HG03521 (cell line): ENCODE data around the gene OGFR.

ENCODE experiments used
- ATAC-seq: cut with Tn5 transposase; IDR thresholded peaks from one replicate; pipeline ENCODE4 v1.9.1; 2021; ENCODE audit warnings: mild to moderate bottlenecking, moderate library complexity; ENCODE audit not compliant: unreplicated experiment

The OGFR gene

DNA sequence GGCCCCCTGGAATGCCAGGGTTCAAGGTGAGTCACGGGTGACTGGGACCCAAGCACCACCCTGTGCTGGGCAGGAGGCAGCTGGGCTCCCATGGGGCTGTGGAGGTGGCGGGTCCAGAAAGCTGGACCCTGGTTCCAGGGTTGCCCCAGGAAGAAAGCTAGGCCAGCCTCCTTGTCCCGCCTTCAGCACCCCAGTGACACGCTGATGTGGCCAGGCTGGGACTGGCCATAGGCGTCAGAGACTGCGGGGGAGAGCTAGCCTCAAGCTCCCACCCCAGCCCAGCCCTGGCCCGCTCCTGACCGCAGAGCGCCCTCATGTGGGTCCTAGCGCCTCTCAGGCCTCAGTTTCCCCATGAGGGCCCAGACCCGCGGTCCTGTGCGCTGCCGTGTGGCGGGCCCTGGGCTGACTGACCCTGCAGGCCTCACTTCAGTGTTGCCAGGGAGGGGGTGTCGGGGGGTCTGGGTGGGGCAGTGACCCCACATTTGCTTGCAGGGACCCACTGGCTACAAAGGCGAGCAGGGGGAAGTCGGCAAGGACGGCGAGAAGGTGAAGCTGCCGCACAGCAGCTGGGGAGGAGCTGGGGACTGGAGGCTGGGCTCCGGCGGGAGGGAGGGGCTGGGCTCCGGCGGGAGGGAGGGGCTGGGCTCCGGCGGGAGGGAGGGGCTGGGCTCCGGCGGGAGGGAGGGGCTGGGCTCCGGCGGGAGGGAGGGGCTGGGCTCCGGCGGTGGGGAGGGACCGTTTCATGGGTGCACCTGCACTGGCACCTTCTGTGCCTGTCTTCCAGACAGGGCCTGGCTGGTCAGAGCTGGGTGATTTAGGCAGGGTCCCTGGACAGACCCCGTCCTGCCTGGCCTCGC, 20.1 kb downstream of the OGFR start:
- no peak for ATAC-seq

DNA sequence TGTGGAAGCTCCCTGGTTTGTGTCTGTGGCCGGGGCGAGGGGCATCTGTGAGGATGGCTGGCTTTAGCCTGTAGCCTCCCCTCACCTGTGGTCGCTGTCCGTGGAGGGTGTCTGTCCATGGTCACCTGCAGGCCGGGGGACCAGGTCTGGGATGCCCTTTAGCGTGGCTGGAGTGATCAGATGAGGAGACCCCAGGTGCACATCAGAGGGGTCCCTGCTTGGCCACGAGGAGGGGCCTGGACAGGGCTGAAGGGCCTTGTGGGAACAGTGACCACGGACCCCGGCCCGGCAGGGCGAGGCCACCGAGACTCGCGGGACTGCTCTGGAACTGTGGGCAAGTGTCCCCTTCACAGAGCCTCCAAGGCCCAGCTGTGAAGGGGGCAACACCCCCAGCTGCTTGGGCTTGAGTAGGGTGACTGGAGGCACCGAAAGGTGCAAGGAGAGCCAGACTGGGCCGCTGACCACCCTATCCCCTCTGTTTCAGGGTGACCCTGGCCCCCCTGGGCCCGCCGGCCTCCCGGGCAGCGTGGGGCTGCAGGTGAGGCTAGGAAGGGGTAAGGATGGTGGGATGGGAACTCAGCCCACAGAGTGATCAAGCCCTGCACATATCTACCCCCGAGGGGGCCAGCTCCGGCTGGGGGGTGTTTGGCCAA, 20.8 kb downstream of the OGFR start:
- no peak for ATAC-seq

DNA sequence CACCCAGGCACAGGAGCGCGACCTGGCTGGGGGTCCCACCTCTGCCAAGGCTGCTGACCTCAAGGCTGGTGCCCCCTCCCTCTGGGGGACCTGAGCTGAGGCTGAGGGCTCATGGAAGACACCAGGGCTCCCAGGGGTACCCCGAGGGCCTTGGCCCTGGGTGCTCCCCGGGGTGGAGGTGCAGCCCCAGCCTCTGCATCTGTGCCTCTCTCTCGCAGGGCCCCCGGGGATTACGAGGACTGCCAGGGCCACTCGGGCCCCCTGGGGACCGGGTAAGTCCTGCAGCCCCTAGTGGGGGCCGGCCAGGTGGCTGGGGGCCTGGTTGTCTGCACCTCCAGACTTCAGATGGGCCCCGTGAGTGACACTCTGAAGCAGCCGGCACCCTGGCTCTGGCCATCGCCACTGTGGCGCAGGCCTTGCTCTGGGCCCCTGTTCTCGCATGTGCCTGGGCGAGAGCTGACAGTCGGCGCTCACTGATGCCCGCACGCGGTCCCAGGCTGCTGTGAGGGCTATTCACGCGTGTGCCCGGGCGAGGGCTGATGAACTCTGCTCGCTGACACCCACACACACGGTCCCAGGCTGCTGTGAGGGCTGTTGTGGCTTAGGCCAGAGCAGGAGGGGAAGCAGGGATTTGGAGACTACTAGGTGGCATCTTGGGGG, 21.5 kb downstream of the OGFR start:
- no peak for ATAC-seq

DNA sequence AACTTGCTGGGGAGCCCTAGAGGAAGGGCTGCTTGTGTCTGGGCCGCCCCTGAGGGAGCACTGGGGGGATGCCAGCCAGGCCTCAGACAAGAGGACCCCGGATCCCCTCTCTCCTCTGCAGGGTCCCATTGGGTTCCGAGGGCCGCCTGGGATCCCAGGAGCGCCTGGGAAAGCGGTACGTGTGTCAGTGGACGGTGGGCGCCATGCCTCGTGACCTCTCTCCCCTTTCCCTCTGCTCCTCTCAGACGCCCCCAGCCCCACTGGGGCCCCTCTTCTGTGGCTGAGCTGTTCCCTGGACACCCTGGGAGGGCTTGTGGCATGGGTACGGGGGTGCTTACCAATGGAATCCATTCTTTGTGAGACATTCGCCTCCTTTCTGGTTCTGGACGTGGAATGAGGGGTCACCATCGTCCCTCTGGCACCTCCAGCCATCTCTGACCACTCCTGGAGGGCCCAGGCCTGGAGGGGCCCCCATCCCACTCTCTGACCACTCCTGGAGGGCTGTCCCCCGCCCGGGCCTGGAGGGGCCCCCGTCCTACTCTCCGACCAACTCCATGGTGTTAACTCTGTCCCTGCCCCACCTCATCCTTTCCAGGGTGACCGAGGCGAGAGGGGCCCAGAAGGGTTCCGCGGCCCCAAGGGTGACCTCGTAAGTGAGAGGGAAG, 22.1 kb downstream of the OGFR start:
- ATAC-seq, result no peak

DNA sequence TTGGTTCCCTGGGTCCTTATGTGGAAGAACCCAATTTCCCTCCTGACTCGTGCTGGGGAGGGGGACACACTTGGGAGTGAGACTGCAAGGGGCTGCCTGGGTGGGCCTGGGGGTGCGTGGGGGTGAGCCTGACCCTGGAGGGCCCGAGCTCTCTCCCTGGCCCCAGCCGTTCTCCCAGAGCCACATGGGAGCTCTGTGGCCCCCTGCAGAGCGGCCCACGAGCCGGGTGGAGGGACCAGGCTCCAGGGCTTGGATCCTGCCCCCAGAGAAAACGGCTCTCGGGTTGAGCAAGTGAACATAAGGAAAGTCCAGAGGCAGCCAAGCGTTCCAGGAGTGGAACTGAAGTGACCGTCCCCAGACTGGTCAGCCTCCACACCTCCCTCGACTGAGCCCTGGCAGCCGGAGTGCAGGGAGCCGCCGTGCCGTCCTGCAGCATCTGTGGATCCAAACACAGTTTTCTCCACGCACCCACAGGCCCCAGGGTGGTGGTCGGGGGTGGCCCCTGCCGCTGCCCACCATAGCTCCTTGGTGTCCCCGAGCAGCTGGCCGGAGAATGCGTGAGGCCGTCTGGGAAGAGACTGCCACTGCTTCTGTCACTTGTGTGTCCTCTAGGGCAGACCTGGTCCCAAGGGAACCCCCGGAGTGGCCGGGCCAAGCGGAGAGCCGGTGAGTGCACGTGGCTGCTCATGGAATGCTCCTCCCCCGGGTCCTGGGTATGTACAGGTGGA, 22.8 kb downstream of the OGFR start:
- ATAC-seq, result no peak

DNA sequence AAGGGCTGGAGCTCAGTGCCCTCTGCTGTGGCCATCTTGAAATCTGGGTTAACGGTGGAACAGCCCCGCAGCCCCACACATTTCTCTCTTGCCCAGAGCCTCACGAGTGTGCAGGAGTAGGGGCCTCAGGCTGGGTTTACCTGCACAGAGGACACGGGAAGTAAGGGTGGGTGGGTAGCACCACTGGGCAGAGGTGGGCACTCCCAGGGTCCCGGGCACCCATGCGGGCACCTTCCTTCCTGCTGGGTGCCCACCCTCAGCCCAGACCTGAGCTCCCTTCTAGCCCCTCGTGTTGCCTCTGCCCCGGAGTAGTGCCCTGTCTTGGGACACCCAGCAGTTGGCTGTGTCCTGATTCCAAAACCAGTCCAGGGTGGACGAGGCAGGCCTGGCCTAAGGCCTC, 23.4 kb downstream of the OGFR start:
- ATAC-seq, result no peak

DNA sequence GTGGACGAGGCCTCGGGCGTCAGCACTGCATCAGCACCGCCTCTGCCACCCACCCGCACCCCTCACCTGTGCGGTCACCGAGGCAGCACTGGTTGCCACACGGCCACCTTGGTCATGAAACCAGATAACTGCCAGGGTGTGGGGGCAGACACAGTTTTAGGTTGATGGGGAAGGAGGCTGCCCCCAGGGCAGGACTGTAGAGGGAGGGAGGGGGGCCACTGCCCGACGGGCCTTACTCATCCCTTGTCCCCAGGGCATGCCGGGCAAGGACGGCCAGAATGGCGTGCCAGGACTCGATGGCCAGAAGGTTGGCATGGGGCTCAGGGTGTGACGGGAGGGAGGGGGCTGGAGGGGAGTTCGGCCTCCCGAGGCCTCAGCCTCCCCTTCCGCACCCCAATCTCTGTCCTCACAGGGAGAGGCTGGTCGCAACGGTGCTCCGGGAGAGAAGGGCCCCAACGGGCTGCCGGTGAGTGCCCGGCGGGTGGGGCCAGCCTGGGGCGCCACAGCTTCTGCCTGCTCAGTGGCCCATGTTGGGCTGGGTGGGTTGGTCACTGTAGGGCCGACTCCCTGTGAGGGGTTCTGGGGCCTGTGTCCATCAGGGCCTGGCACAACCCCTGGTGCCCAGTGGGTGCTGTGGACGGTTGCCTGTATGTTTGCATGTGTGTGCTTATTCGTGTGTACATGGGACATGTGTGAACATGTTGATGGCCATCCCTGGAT, 24.0 kb downstream of the OGFR start:
- ATAC-seq, result no peak

DNA sequence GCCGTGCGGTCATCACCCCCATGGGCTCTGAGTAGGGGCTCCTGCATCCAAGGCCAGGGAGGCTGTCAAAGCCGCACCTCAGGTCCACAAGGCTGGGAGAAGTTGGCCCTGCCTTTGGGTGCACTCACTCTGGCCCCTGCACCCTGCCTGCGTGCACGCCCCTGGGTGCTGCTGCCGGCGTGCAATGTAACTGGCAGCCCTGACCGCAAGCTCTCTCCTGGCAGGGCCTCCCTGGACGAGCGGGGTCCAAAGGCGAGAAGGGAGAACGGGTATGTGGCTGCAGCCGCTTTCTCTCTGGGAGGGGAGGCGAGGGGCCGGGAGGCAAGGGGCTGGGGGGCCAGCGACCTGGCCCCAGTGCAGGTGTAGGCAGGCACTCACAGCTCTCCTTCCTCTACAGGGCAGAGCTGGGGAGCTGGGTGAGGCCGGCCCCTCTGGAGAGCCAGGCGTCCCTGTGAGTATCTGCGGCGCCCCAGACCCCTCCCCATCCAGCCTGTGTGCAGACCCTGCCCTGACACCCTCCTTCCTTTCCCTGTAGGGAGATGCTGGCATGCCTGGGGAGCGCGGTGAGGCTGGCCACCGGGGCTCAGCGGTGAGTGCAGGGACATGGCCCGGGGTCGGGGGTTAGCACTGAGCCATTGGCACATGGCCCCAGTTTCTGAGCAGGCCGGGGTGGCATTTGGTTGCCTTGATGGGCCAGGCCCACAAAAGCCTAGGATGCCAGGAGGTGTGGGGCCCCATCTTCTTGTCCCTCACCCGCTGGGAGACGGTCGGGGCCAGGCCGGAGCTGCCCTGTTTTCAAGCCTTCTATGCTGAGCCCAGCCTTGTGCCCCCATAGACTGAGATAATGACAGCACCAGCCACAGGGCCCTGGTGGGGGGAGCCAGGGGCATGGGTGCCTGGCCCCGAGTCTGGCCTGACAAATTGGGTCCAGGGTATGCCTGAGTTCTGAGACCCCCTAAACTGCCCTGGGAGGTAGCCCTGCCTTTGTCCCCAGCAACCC, 24.9 kb downstream of the OGFR start:
- no peak for ATAC-seq

DNA sequence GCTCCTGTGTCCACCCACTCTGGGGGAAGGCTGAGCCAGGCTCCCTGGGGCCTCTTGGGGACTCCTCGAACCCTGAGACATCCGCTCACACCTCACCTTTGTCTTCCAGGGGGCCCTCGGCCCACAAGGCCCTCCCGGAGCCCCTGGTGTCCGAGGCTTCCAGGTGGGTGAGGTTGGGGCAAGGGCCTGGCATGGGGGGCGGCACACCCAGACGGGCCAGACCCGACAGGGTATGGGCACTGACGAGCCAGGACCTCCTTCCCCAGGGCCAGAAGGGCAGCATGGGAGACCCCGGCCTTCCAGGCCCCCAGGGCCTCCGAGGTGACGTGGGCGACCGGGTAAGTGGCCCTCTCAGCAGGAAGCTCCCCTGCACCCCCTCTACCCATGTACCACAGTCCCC, 25.6 kb downstream of the OGFR start:
- no peak for ATAC-seq

DNA sequence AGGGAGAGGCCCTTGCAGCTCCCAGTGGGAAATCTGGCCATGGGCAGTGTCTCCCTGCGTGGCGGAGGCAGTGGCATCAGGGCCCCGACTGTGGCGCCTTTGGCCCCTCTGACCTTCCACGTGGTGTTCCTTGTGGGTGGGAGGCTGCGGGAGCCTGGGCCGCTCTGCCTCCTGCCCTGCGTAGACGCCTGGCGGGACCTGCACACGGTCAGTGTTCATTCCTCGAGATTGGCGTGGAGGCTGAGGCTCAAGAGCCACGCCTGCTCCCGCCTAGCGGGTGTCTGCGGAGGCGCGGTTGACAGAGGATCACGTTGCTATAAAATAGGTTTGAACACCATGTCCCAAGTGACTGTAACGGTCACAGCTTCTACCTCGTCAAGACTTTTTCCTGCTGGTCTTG, 26.2 kb downstream of the OGFR start:
- ATAC-seq, result no peak

DNA sequence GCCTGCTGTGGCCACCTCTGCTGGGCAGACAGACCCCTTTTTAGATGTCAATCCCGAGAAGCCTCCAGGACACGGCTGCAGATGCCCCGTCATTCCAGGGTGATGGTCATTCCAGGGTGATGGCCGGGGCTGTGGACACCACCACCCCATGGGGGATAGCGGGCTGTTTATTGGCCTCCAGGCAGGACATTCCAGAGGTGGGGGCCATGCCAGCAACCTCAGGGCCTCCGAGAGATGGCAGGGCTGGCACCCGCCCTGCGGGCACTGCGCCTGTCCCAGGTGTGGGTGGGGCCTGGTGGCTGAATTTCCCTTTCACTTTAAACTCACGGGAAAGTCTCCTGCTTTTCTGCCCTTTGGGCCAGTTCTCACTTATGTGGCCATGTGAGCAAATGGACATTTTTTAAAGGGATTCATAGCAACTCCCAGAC, 26.7 kb downstream of the OGFR start:
- no peak for ATAC-seq

DNA sequence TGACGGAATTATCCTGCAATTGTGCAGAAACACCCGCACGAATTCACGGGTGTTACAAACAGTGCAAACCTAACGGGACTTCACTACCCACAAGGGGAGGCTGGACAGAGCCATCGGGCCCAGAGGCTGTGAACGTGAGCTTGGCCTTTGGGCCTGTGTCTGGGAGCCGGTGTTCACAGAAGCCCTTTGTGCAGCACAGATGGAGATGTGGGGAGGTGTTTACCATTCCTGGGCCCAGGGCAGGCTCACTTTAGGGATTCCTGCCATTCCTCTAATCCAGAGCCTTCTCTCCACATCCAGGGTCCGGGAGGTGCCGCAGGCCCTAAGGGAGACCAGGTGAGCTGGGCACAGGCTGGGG, 27.2 kb downstream of the OGFR start:
- no peak for ATAC-seq

DNA sequence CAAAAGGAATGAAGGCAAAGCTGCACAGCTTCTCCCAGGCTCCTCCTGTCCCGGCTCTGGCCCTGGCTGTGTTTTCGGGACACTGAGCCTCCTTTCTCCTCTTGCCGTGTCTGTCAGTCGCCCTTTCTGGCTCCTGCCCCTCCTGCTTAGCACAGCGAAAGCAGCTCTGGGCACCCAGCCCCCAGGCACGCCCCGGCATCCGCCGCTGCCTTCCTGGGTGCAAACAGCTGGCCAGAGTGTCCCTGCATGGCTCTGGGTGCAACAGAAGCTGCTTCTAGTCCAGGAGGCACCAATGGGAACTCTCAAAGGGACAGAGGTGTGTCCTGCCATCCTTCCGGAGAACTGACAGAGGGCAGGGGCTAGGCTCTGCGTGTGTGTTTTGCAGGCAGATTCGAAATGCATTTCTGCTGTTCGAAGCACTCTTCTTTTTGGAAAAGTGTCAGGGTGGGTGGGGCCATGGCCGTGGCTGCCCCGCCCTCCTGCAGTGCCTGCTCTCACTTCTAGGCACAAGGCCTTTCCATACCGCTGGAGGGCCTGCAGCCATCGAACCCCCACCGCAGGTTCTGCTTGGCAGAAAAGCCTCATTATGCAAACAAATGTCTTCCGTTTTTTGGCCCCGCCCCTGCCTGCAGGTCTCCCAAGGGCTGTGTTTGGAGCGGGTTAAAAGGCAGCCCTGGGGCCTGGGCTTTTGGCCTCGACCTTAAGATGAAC, 27.7 kb downstream of the OGFR start:
- no peak for ATAC-seq

DNA sequence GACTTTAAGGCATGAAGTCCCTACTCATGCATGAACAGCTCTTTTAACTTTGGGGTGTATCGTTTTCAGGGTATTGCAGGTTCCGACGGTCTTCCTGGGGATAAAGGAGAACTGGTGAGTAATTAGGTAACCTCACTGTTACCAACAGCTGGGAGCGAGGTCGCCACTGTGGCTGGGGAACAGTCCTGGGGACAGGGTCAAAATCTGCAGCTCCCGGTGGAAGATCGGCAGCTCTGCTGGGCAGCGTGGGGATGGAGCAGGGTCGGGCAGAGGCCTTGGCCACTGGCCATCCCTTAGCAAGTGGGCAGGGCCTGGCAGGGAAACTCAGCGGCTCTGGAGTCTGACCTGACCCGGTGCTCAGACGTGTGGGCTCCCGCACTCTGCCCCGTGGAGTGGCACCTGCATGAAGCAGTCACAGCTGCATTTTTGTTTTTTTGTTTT, 28.3 kb downstream of the OGFR start:
- ATAC-seq, result no peak

DNA sequence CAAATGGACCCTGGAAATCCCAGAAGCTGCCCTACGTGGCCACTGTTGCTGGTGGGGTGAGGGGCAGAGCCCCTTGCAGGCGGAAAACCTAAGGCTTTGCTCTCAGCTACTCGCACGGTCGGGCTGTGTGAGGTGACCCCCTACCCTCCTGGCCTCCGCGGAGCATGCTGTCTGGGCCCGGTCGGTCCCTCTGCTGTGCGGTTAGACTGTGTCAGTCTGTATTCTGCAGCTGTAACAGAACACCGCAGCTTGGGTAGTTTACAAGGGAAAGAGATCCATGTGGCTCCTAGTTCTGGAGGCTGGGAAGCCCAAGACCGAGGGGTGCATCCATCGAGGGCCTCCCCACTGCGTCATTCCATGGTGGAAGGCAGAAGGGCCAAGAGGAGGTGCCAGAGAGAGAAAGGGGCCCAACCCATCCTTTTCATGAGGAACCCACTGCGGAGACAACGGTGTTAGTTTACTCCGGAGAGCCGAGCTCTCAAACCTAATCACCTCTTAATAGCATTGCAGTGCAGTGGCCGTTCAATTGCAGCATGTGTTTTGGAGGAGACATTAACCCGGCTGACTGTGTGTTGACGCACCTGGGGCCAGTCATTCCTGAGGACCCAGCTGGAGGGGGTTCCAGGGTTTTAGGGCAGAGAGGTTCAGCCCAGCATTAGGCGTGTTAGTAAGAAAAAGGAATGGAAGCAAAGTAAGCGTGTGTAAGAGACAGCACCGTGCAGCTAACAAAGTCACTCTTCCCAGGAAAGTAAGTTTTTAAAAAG, 30.5 kb downstream of the OGFR start:
- ATAC-seq, result no peak

DNA sequence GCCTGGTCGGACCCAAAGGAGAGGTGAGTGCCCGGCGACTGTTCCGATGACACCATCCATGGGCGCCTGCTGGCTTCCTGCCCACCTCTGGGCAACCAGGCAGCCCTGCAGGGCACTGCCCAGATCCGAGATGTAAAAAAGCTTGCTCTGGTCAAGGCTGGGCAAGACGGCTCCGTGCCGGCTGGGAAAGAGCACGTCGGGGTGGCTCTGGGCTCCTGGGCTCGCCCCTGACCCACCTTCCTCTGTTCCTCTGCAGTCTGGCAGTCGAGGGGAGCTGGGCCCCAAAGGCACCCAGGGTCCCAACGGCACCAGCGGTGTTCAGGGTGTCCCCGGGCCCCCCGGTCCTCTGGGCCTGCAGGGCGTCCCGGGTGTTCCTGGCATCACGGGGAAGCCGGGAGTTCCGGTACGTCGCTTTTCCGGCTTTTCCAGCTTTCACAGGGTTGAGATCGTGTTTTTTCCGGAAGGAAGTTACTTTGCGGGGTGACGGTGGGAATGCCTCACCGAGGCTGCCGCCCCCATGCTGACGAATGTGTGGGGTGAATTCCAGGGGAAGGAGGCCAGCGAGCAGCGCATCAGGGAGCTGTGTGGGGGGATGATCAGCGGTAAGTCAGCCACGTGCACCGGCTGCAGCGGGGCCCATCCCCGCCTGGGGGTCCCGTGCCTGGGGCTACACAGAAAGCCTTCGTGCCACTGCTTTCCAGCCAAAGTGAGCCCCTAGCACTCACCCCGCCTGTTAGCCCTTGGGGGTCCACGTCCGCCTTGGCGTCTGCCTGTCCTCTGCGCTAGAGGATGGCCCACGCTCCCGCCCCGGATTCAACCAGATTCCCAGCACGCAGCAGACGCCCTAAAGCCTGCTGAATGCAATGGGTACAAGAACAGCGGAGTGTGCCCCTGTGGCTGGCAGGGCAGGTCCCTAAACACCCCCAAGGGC, 31.6 kb downstream of the OGFR start:
- no peak for ATAC-seq
